Measurements from ENCODE around the gene ARRB2. TPM values are rescaled to one million over a fixed set of nuclear protein-coding genes. Genes with fewer than 3 reads are reported as not detected.

The ARRB2 gene
- total and polyA plus RNA-seq, 2 experiments from 2014 or later, result 3.7 to 4.1 TPM

- H3K9me2 ChIP-seq (ENCODE audit: insufficient read depth), result no peaks in the 10 kb centered on the region
- H2AFZ ChIP-seq, result no peak overlapping the region
- H3K27me3 ChIP-seq (replicated peaks; ENCODE audit: insufficient read depth), result no peaks in the 10 kb centered on the region
- DNase-seq, result no peak
- H3K27ac ChIP-seq, result no peak overlapping the region
- H3K4me1 ChIP-seq (ENCODE audit: insufficient read depth), result no peaks in the 10 kb centered on the region
- no peaks in the 10 kb centered on the region for H3F3A ChIP-seq (ENCODE audit: insufficient read depth)
- no peak overlapping the region for H3K4me2 ChIP-seq (ENCODE audit: unreplicated experiment)
- H3K36me3 ChIP-seq (ENCODE audit: low read depth), result no peaks in the 10 kb centered on the region
- H3K79me2 ChIP-seq (ENCODE audit: insufficient read depth), result no peaks in the 10 kb centered on the region
- WGBS, 2 experiments (ENCODE audit: low coverage in 1 of 2, low lambda C conversion rate in 2 of 2, missing lambda C conversion rate in 2 of 2), result 64 to 71% methylated on average over 7 to 11 of the region's 11 CpGs
- no peak for TF ChIP-seq EZH2phosphoT487 (IDR thresholded peaks at IDR 0.05; ENCODE audit: insufficient read depth, low read depth)
- no peak for TF ChIP-seq EZH2 (IDR thresholded peaks at IDR 0.05; ENCODE audit: insufficient read depth, poor library complexity, severe bottlenecking)
- in situ Hi-C loops (cut with MboI), result loop anchor here (10.0 kb wide), 1 partner anchor 180 kb away; the partner anchor contains the start of gene C17orf107
- no peaks in the 10 kb centered on the region for H4K20me1 ChIP-seq (ENCODE audit: insufficient read depth)
- H3K9ac ChIP-seq, result no peak overlapping the region
- H3K4me3 ChIP-seq, result no peak overlapping the region
- H3K9me3 ChIP-seq (ENCODE audit: low read depth), result no peaks in the 10 kb centered on the region
These were observed 4.8 kb downstream of the ARRB2 start for GRCh38 chr17:4715063-4715744.

- in situ Hi-C loops (cut with MboI), result loop anchor here (10.0 kb wide), 1 partner anchor 179 kb away; the partner anchor contains the start of gene C17orf107
- WGBS, 2 experiments (ENCODE audit: low coverage in 1 of 2, low lambda C conversion rate in 2 of 2, missing lambda C conversion rate in 2 of 2), result 98% methylated on average over 7 to 10 of the region's 10 CpGs
These were observed 5.6 kb downstream of the ARRB2 start for GRCh38 chr17:4716081-4716480.

GRCh38 chr17:4717791-4718190 lies 7.4 kb downstream of the ARRB2 start:
- Histone ChIP-seq H3K27ac (no peak overlapping the region), H3K27me3 (replicated peaks; ENCODE audit: insufficient read depth) (no peaks in the 10 kb centered on the region), H3K9me2 (ENCODE audit: insufficient read depth) (no peaks in the 10 kb centered on the region), H4K20me1 (ENCODE audit: insufficient read depth) (no peaks in the 10 kb centered on the region), H3K9me3 (ENCODE audit: low read depth) (no peaks in the 10 kb centered on the region), H3K4me2 (ENCODE audit: unreplicated experiment) (no peak overlapping the region), H3K9ac (no peak overlapping the region), H3K79me2 (ENCODE audit: insufficient read depth) (no peaks in the 10 kb centered on the region), H3K36me3 (ENCODE audit: low read depth) (no peaks in the 10 kb centered on the region), H3K4me3 (no peak overlapping the region), H3K4me1 (ENCODE audit: insufficient read depth) (no peaks in the 10 kb centered on the region), H3F3A (ENCODE audit: insufficient read depth) (no peaks in the 10 kb centered on the region), H2AFZ (no peak overlapping the region)
- no peak for TF ChIP-seq EZH2phosphoT487 (IDR thresholded peaks at IDR 0.05; ENCODE audit: insufficient read depth, low read depth)
- TF ChIP-seq EZH2 (IDR thresholded peaks at IDR 0.05; ENCODE audit: insufficient read depth, poor library complexity, severe bottlenecking), result no peak
- in situ Hi-C loops (cut with MboI), result loop anchor here (10.0 kb wide), 1 partner anchor 177 kb away; the partner anchor contains the start of gene C17orf107
- no peak for DNase-seq
- 86 to 89% methylated on average over 16 to 17 of the region's 17 CpGs for WGBS, 2 experiments (ENCODE audit: low coverage in 1 of 2, low lambda C conversion rate in 2 of 2, missing lambda C conversion rate in 2 of 2)

More at GRCh38 chr17:4716081-4716480, 5.6 kb downstream of the ARRB2 start:
- H3K4me2 ChIP-seq (ENCODE audit: unreplicated experiment), result no peak overlapping the region
- no peaks in the 10 kb centered on the region for H3K79me2 ChIP-seq (ENCODE audit: insufficient read depth)
- H3K27ac ChIP-seq, result no peak overlapping the region
- no peaks in the 10 kb centered on the region for H4K20me1 ChIP-seq (ENCODE audit: insufficient read depth)
- no peaks in the 10 kb centered on the region for H3K9me3 ChIP-seq (ENCODE audit: low read depth)
- no peaks in the 10 kb centered on the region for H3F3A ChIP-seq (ENCODE audit: insufficient read depth)
- H3K27me3 ChIP-seq (replicated peaks; ENCODE audit: insufficient read depth), result no peaks in the 10 kb centered on the region
- TF ChIP-seq EZH2 (IDR thresholded peaks at IDR 0.05; ENCODE audit: insufficient read depth, poor library complexity, severe bottlenecking) (no peak), EZH2phosphoT487 (IDR thresholded peaks at IDR 0.05; ENCODE audit: insufficient read depth, low read depth) (no peak)
- no peak overlapping the region for H2AFZ ChIP-seq
- no peaks in the 10 kb centered on the region for H3K4me1 ChIP-seq (ENCODE audit: insufficient read depth)
- H3K4me3 ChIP-seq, result no peak overlapping the region
- H3K36me3 ChIP-seq (ENCODE audit: low read depth), result no peaks in the 10 kb centered on the region
- no peak overlapping the region for H3K9ac ChIP-seq
- no peaks in the 10 kb centered on the region for H3K9me2 ChIP-seq (ENCODE audit: insufficient read depth)
- DNase-seq, result no peak

GRCh38 chr17:4718276-4718675 lies 7.8 kb downstream of the ARRB2 start:
- no peak overlapping the region for H3K27ac ChIP-seq
- H2AFZ ChIP-seq, result no peak overlapping the region
- no peaks in the 10 kb centered on the region for H4K20me1 ChIP-seq (ENCODE audit: insufficient read depth)
- no peaks in the 10 kb centered on the region for H3F3A ChIP-seq (ENCODE audit: insufficient read depth)
- H3K9ac ChIP-seq, result no peak overlapping the region
- no peaks in the 10 kb centered on the region for H3K9me3 ChIP-seq (ENCODE audit: low read depth)
- no peaks in the 10 kb centered on the region for H3K36me3 ChIP-seq (ENCODE audit: low read depth)
- WGBS, 2 experiments (ENCODE audit: low coverage in 1 of 2, low lambda C conversion rate in 2 of 2, missing lambda C conversion rate in 2 of 2), result 93 to 94% methylated on average over 13 of the region's 13 CpGs
- no peaks in the 10 kb centered on the region for H3K79me2 ChIP-seq (ENCODE audit: insufficient read depth)
- H3K27me3 ChIP-seq (replicated peaks; ENCODE audit: insufficient read depth), result no peaks in the 10 kb centered on the region
- DNase-seq, result no peak
- in situ Hi-C loops (cut with MboI), result loop anchor here (10.0 kb wide), 1 partner anchor 177 kb away; the partner anchor contains the start of gene C17orf107
- TF ChIP-seq EZH2 (IDR thresholded peaks at IDR 0.05; ENCODE audit: insufficient read depth, poor library complexity, severe bottlenecking) (no peak), EZH2phosphoT487 (IDR thresholded peaks at IDR 0.05; ENCODE audit: insufficient read depth, low read depth) (no peak)
- no peak overlapping the region for H3K4me3 ChIP-seq
- H3K9me2 ChIP-seq (ENCODE audit: insufficient read depth), result no peaks in the 10 kb centered on the region
- no peak overlapping the region for H3K4me2 ChIP-seq (ENCODE audit: unreplicated experiment)
- H3K4me1 ChIP-seq (ENCODE audit: insufficient read depth), result no peaks in the 10 kb centered on the region
